ENCODE results near the gene MED10.
"Not testable (repeated sequence)": the region's sequence is repeated elsewhere in the genome, so short reads cannot be mapped to it uniquely, and the experiment has no call there.

MED10 gene

GRCh38 chr5:6372251-6373080, 5.9 kb downstream of the MED10 start:
- DNase-seq, result no peak

- DNase-seq, result no peak
These were observed 7.1 kb downstream of the MED10 start for GRCh38 chr5:6371079-6371810.

GRCh38 chr5:6370580-6370979, 7.8 kb downstream of the MED10 start:
- no peak for DNase-seq

GRCh38 chr5:6365977-6366590, 12.3 kb downstream of the MED10 start:
- no peak for DNase-seq

- DNase-seq, result no peak
These were observed 13.0 kb downstream of the MED10 start for GRCh38 chr5:6365142-6365976.

GRCh38 chr5:6363454-6364011, 14.8 kb downstream of the MED10 start:
- DNase-seq, result not testable (repeated sequence)

- no peak for DNase-seq
These were observed 15.5 kb downstream of the MED10 start for GRCh38 chr5:6362846-6363245.

- no peak for DNase-seq
These were observed 17.2 kb downstream of the MED10 start for GRCh38 chr5:6361101-6361500.

- DNase-seq, result no peak
These were observed 17.8 kb downstream of the MED10 start for GRCh38 chr5:6360323-6361072.

- DNase-seq, result peak; percentile 8
These were observed 18.6 kb downstream of the MED10 start for GRCh38 chr5:6359555-6360322.

GRCh38 chr5:6358434-6358820, 19.9 kb downstream of the MED10 start:
- no peak for DNase-seq

GRCh38 chr5:6357817-6358433, 20.4 kb downstream of the MED10 start:
- DNase-seq, result not testable (repeated sequence)

GRCh38 chr5:6356578-6357164, 21.7 kb downstream of the MED10 start:
- DNase-seq, result no peak

GRCh38 chr5:6355294-6355693, 23.1 kb downstream of the MED10 start:
- DNase-seq, result no peak

GRCh38 chr5:6354848-6355247, 23.5 kb downstream of the MED10 start:
- no peak for DNase-seq

GRCh38 chr5:6353602-6354302, 24.6 kb downstream of the MED10 start:
- DNase-seq, result no peak

- DNase-seq, result no peak
These were observed 27.9 kb downstream of the MED10 start for GRCh38 chr5:6350277-6351090.

- no peak for DNase-seq
These were observed 29.0 kb downstream of the MED10 start for GRCh38 chr5:6349387-6349786.

Data from CD4-positive, alpha-beta T cell treated with Interleukin-4 for 4 hours (primary cell).